OCI-LY7 (cell line): ENCODE data around the gene VSIG10L2. TPM values are rescaled to one million over a fixed set of nuclear protein-coding genes. Genes with fewer than 3 reads are reported as not detected.

Source experiments
- BruUV-seq: library from RNA; stranded (reverse); fragments of 400-500 nt; replicated peaks from 2 replicates; lab custom pipeline; 2021; lab: Mats Ljungman, UMichigan
- CTCF ChIA-PET: fragments of 300-600 bp; sonication (Branson Sonifier 250); formaldehyde crosslinking; loops from one replicate; lab custom pipeline; 2022; ENCODE audit warnings: antibody characterized with exemption; ENCODE audit not compliant: unreplicated experiment; lab: Charles Lee
- POLR2A ChIA-PET: fragments of 300-600 bp; sonication (Branson Sonifier 250); formaldehyde crosslinking; loops from one replicate; lab custom pipeline; 2022; ENCODE audit warnings: antibody characterized with exemption; lab: Charles Lee
- DNase-seq: peaks from one replicate; pipeline ENCODE4 v3.0.0-alpha.2; 2015; ENCODE audit warnings: low spot score
- H2AFZ ChIP-seq: fragments of 200-600 bp; sonication (generic), shearing (Covaris generic); 2 replicates; pipeline ENCODE4 v1.6.1; 2014; ENCODE audit warnings: mild to moderate bottlenecking, antibody characterized with exemption, low read length, moderate library complexity
- H3K27ac ChIP-seq: fragments of 200-600 bp; sonication (generic); 2 replicates; pipeline ENCODE4 v1.5.1; 2014; ENCODE audit warnings: mixed run types, low read depth, mild to moderate bottlenecking, moderate library complexity, low read length, inconsistent platforms; ENCODE audit not compliant: poor library complexity, severe bottlenecking
- H3K36me3 ChIP-seq: fragments of 200-600 bp; sonication (generic); 2 replicates; pipeline ENCODE4 v1.6.1; 2014; ENCODE audit warnings: mild to moderate bottlenecking, antibody characterized with exemption, low read length, moderate library complexity, mixed read lengths; ENCODE audit not compliant: insufficient read depth
- H3K4me1 ChIP-seq: fragments of 200-600 bp; sonication (generic); 2 replicates; pipeline ENCODE4 v1.5.1; 2014; ENCODE audit warnings: mild to moderate bottlenecking, low read length; ENCODE audit not compliant: insufficient read depth, poor library complexity, severe bottlenecking
- H3K4me2 ChIP-seq: fragments of 200-600 bp; sonication (generic); 2 replicates; pipeline ENCODE4 v1.6.1; 2014; ENCODE audit warnings: mild to moderate bottlenecking, low read length
- H3K4me3 ChIP-seq: fragments of 200-600 bp; sonication (generic); 2 replicates; pipeline ENCODE4 v1.5.1; 2014; ENCODE audit warnings: mild to moderate bottlenecking, low read depth, low read length; ENCODE audit not compliant: poor library complexity, severe bottlenecking
- H3K79me2 ChIP-seq: fragments of 200-600 bp; sonication (generic); 2 replicates; pipeline ENCODE4 v1.6.1; 2016; ENCODE audit warnings: low read depth, mild to moderate bottlenecking, low read length, moderate library complexity, mixed read lengths; ENCODE audit not compliant: insufficient read depth
- H3K9me2 ChIP-seq: fragments of 200-600 bp; sonication (generic); 2 replicates; pipeline ENCODE4 v1.6.1; 2016; ENCODE audit warnings: mild to moderate bottlenecking, low read length, mixed read lengths; ENCODE audit not compliant: insufficient read depth
- H3K9me3 ChIP-seq: fragments of 200-600 bp; sonication (generic); 2 replicates; pipeline ENCODE4 v1.6.1; 2014; ENCODE audit warnings: mild to moderate bottlenecking, mixed run types, low read length, mixed read lengths
- H4K20me1 ChIP-seq: fragments of 200-600 bp; sonication (generic); 2 replicates; pipeline ENCODE4 v1.6.1; 2014; ENCODE audit warnings: mild to moderate bottlenecking, antibody characterized with exemption, low read length, moderate library complexity, mixed read lengths; ENCODE audit not compliant: insufficient read depth
- EZH2phosphoT487 ChIP-seq: fragments of 200-600 bp; sonication (generic); IDR thresholded peaks from 2 replicates; pipeline ENCODE4 v1.6.1; 2018; ENCODE audit warnings: low read depth, borderline replicate concordance, mild to moderate bottlenecking, mixed run types, antibody characterized with exemption, low read length, moderate library complexity, mixed read lengths
- intact Hi-C: fragments of 100-400 bp; cut with micrococcal nuclease; formaldehyde crosslinking; loops from one replicate; pipeline ENCODE4 v1.10.0; 2022; ENCODE audit not compliant: unreplicated experiment
- total RNA-seq, 2 experiments: library from RNA; depleted of rRNA in 1 of 2; stranded (reverse); fragments of >200 nt in 1 of 2; shearing (Covaris generic) in 1 of 2; gene quantifications; 2 replicates each; pipeline ENCODE4 v1.2.3, GENCODE V29; 2014 to 2022
- TF ChIP-seq, protein P1 (sequence below): fragments of 200-600 bp; sonication (generic); conservative IDR thresholded peaks from 2 replicates; pipeline ENCODE4 v1.5.1; 2014; ENCODE audit warnings: mild to moderate bottlenecking, antibody characterized with exemption, low read length, moderate library complexity, mixed read lengths

Gene VSIG10L2
- total RNA-seq, 2 experiments from 2014 or later: not detected

DNA sequence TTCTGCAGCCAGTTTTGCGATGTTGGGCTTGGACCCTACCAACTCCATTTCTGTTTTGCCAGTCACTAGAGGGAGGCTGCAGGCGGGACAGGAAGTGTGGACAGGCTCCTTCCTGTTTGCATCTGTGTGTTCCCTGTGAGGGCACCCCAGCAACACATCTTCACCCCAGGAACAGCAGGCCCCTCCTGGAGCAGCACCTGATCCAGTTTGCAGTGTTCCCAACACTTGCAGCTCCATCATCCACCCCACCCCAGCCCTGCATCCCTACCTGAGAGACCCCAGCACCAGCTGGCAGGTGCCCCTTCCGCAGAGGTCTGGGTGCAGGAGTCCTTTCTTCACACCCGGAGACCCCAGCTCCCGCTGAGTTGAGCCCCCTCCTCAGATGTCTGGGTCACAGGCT, 7.4 kb upstream of the VSIG10L2 start:
- H3K4me2 ChIP-seq: no peak overlapping the region
- H2AFZ ChIP-seq: peak overlapping the region; percentile 40
- CTCF ChIA-PET: interaction anchor here (0.6 kb wide), 1 partner anchor 13 kb away, joined by 3 read pairs; no protein-coding TSS in a partner anchor

DNA sequence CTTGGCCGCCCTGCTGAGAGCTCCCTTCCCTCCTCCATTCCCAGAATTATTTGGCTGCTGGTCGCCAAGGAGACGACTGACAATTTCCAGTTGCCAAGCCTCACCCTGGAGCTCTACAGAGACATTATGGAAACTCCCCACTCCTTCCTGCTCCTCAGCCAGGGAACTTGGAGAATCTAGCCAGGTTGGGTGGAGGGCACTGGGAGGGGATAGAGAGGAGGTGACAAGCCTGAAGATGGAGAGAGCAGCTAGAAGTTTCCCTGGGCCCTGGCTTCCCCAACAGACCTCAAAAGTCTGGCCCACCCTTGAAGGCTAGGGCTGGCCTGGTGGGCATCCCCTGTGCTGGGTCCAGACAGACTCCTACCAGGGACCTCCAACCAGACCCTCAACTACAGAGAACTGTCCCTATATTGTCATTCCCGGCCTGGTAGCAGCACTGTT, 6.7 kb upstream of the VSIG10L2 start:
- no peak overlapping the region for H3K27ac ChIP-seq
- H3K4me1 ChIP-seq: no peaks in the 10 kb centered on the region
- no peak for DNase-seq
- no peak overlapping the region for H3K4me3 ChIP-seq
- H3K36me3 ChIP-seq: no peaks in the 10 kb centered on the region
- H3K4me2 ChIP-seq: no peak overlapping the region
- no peaks in the 10 kb centered on the region for H3K9me3 ChIP-seq
- H3K79me2 ChIP-seq: no peaks in the 10 kb centered on the region
- no TSS peak for BruUV-seq
- H3K9me2 ChIP-seq: no peaks in the 10 kb centered on the region
- TF ChIP-seq EZH2phosphoT487: no peak
- TF ChIP-seq, protein P1, sequence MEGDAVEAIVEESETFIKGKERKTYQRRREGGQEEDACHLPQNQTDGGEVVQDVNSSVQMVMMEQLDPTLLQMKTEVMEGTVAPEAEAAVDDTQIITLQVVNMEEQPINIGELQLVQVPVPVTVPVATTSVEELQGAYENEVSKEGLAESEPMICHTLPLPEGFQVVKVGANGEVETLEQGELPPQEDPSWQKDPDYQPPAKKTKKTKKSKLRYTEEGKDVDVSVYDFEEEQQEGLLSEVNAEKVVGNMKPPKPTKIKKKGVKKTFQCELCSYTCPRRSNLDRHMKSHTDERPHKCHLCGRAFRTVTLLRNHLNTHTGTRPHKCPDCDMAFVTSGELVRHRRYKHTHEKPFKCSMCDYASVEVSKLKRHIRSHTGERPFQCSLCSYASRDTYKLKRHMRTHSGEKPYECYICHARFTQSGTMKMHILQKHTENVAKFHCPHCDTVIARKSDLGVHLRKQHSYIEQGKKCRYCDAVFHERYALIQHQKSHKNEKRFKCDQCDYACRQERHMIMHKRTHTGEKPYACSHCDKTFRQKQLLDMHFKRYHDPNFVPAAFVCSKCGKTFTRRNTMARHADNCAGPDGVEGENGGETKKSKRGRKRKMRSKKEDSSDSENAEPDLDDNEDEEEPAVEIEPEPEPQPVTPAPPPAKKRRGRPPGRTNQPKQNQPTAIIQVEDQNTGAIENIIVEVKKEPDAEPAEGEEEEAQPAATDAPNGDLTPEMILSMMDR: no peak
- intact Hi-C loops: no loop called here
- CTCF ChIA-PET: no interaction called here
- H4K20me1 ChIP-seq: no peaks in the 10 kb centered on the region
- POLR2A ChIA-PET: no interaction called here
- peak overlapping the region; percentile 40; the same call in 1 of the 2 replicates for H2AFZ ChIP-seq

More for the DNA sequence above, 7.4 kb upstream of the VSIG10L2 start:
- Histone ChIP-seq H3K27ac (no peak overlapping the region), H3K4me1 (no peaks in the 10 kb centered on the region), H3K9me2 (no peaks in the 10 kb centered on the region), H3K9me3 (no peaks in the 10 kb centered on the region), H3K79me2 (no peaks in the 10 kb centered on the region), H3K36me3 (no peaks in the 10 kb centered on the region), H4K20me1 (no peaks in the 10 kb centered on the region), H3K4me3 (no peak overlapping the region)
- no TSS peak for BruUV-seq
- intact Hi-C loops: no loop called here
- TF ChIP-seq EZH2phosphoT487: no peak
- TF ChIP-seq, protein P1: no peak
- DNase-seq: peak; percentile 23
- POLR2A ChIA-PET: interaction anchor here (0.6 to 1.1 kb wide), 3 partner anchors 11 to 57 kb away, joined by 3 read pairs; no protein-coding TSS in a partner anchor

DNA sequence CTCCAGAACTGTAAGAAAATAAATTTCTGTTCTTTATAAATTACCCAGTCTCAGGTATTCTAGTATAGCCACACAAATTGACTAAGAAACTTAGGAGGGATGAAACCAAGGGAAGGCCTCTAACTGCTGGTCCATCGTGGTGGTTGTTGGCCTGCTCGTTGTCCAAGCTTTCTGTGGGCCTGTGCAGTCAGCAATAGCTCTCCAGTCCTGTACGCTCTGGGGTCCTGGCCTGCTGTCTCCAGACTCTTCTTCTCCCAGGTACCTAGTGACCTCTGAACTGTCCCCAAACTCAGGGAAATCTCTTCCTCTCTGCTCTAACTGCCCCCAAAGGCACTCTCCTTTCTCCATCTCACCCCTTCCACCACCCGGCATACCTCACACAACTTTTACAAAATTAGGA, 5.7 kb upstream of the VSIG10L2 start:
- CTCF ChIA-PET: no interaction called here
- intact Hi-C loops: no loop called here
- TF ChIP-seq EZH2phosphoT487: no peak
- TF ChIP-seq, protein P1: no peak

More for the DNA sequence above, 5.7 kb upstream of the VSIG10L2 start:
- Histone ChIP-seq H4K20me1 (no peaks in the 10 kb centered on the region), H2AFZ (no peak overlapping the region), H3K4me2 (no peak overlapping the region), H3K36me3 (no peaks in the 10 kb centered on the region), H3K4me1 (no peaks in the 10 kb centered on the region), H3K27ac (no peak overlapping the region), H3K9me3 (no peaks in the 10 kb centered on the region), H3K4me3 (no peak overlapping the region), H3K9me2 (no peaks in the 10 kb centered on the region), H3K79me2 (no peaks in the 10 kb centered on the region)
- no peak for DNase-seq
- no TSS peak for BruUV-seq
- POLR2A ChIA-PET: interaction anchor here (0.7 to 1.6 kb wide), 3 partner anchors 12 to 273 kb away, joined by 3 to 8 read pairs (median 4); no protein-coding TSS in a partner anchor
